SK-N-SH treated with all-trans-retinoic acid at 6 μM for 48 hours (cell line): ENCODE measurements around the gene LGI1.

Experiments used
- ATAC-seq: fragments of 200-7000 bp; cut with Tn5 transposase; 3 replicates; pipeline ENCODE4 v1.9.1; 2020; ENCODE audit warnings: mild to moderate bottlenecking, moderate library complexity
- ARNTL ChIP-seq: fragments of 450-650 bp; formaldehyde crosslinking; IDR thresholded peaks from 2 replicates; pipeline ENCODE4 v1.5.0; 2020; ENCODE audit warnings: low read depth, mild to moderate bottlenecking, moderate library complexity, borderline replicate concordance
- BACH2 ChIP-seq: fragments of 250-450 bp; sonication (Bioruptor Pico); IDR thresholded peaks from 2 replicates; pipeline ENCODE4 v1.9.0; 2021; ENCODE audit warnings: mild to moderate bottlenecking, borderline replicate concordance
- CSDC2 ChIP-seq: fragments of 250-450 bp; sonication (Bioruptor Pico); IDR thresholded peaks from 2 replicates; pipeline ENCODE4 v1.5.0; 2020; ENCODE audit warnings: mild to moderate bottlenecking, moderate library complexity
- ESRRG ChIP-seq: fragments of 250-450 bp; sonication (Bioruptor Pico); IDR thresholded peaks from 2 replicates; pipeline ENCODE4 v1.6.1; 2021; ENCODE audit warnings: mild to moderate bottlenecking
- GLIS3 ChIP-seq: fragments of 250-450 bp; sonication (Bioruptor Pico); IDR thresholded peaks from 2 replicates; pipeline ENCODE4 v1.5.0; 2020; ENCODE audit warnings: mild to moderate bottlenecking, moderate library complexity
- ISL1 ChIP-seq: fragments of 250-450 bp; sonication (Bioruptor Pico); IDR thresholded peaks from 2 replicates; pipeline ENCODE4 v2.1.2; 2022; ENCODE audit warnings: mild to moderate bottlenecking, moderate library complexity
- OSR1 ChIP-seq: fragments of 250-450 bp; sonication (Bioruptor Pico); IDR thresholded peaks from 2 replicates; pipeline ENCODE4 v1.8.0; 2022; ENCODE audit warnings: moderate library complexity, mild to moderate bottlenecking, inconsistent platforms
- PATZ1 ChIP-seq: fragments of 250-450 bp; sonication (Bioruptor Pico); IDR thresholded peaks from 2 replicates; pipeline ENCODE4 v1.8.0; 2020; ENCODE audit warnings: mild to moderate bottlenecking, moderate library complexity, borderline replicate concordance
- PPARA ChIP-seq: fragments of 250-450 bp; sonication (Bioruptor Pico); IDR thresholded peaks from 2 replicates; pipeline ENCODE4 v1.5.0; 2020; ENCODE audit warnings: mild to moderate bottlenecking, borderline replicate concordance
- RARB ChIP-seq: fragments of 250-450 bp; sonication (Bioruptor Pico); IDR thresholded peaks from 2 replicates; pipeline ENCODE4 v1.8.0; 2021; ENCODE audit warnings: mild to moderate bottlenecking, moderate library complexity
- SNAI2 ChIP-seq: fragments of 250-450 bp; sonication (Bioruptor Pico); IDR thresholded peaks from 2 replicates; pipeline ENCODE4 v1.5.0; 2020; ENCODE audit warnings: mild to moderate bottlenecking, moderate library complexity
- TCF4 ChIP-seq: fragments of 250-450 bp; sonication (Bioruptor Pico); IDR thresholded peaks from 2 replicates; pipeline ENCODE4 v1.8.0; 2021; ENCODE audit warnings: mild to moderate bottlenecking, moderate library complexity, borderline replicate concordance
- TOX ChIP-seq: fragments of 250-450 bp; sonication (Bioruptor Pico); IDR thresholded peaks from 2 replicates; pipeline ENCODE4 v1.8.0; 2021; ENCODE audit warnings: mild to moderate bottlenecking, moderate library complexity, borderline replicate concordance
- TSHZ2 ChIP-seq: fragments of 250-450 bp; sonication (Bioruptor Pico); IDR thresholded peaks from 2 replicates; pipeline ENCODE4 v1.5.0; 2020; ENCODE audit warnings: mild to moderate bottlenecking, moderate library complexity
- ZC3H10 ChIP-seq: fragments of 250-450 bp; sonication (Bioruptor Pico); IDR thresholded peaks from 2 replicates; pipeline ENCODE4 v1.5.1; 2021; ENCODE audit warnings: mild to moderate bottlenecking, moderate library complexity
- ZFP3 ChIP-seq: fragments of 250-450 bp; sonication (Bioruptor Pico); IDR thresholded peaks from 2 replicates; pipeline ENCODE4 v1.5.0; 2020; ENCODE audit warnings: mild to moderate bottlenecking, moderate library complexity
- ZFP30 ChIP-seq: fragments of 450-650 bp; formaldehyde crosslinking; IDR thresholded peaks from 2 replicates; pipeline ENCODE4 v1.5.0; 2022; ENCODE audit warnings: mild to moderate bottlenecking, moderate library complexity
- ZNF70 ChIP-seq: fragments of 450-650 bp; formaldehyde crosslinking; IDR thresholded peaks from 2 replicates; pipeline ENCODE4 v1.5.0; 2020; ENCODE audit warnings: mild to moderate bottlenecking, moderate library complexity
- ZNF8 ChIP-seq: fragments of 450-650 bp; formaldehyde crosslinking; IDR thresholded peaks from 2 replicates; pipeline ENCODE4 v1.5.0; 2020; ENCODE audit warnings: mild to moderate bottlenecking, moderate library complexity
- TF ChIP-seq, protein P1 (sequence below): fragments of 250-450 bp; sonication (Bioruptor Pico); IDR thresholded peaks from 2 replicates; pipeline ENCODE4 v1.5.1; 2020; ENCODE audit warnings: low read depth, mild to moderate bottlenecking, moderate library complexity
- TF ChIP-seq, protein P2 (sequence below): fragments of 250-450 bp; sonication (Bioruptor Pico); IDR thresholded peaks from 2 replicates; pipeline ENCODE4 v1.8.0; 2021; ENCODE audit warnings: low read depth, mild to moderate bottlenecking, moderate library complexity, borderline replicate concordance
- TF ChIP-seq, protein P3 (sequence below): fragments of 250-450 bp; sonication (Bioruptor Pico); IDR thresholded peaks from 2 replicates; pipeline ENCODE4 v1.5.1; 2021; ENCODE audit warnings: mild to moderate bottlenecking, moderate library complexity

Gene LGI1

GRCh38 chr10:93788413-93789208 lies 30.9 kb downstream of the LGI1 start:
- ATAC-seq: no peak
- TF ChIP-seq PPARA (CRISPR knock-in tag) (no peak), PATZ1 (CRISPR knock-in tag) (no peak), CSDC2 (CRISPR knock-in tag) (no peak), ZNF8 (no peak), OSR1 (CRISPR knock-in tag) (no peak), ESRRG (no peak), TSHZ2 (CRISPR knock-in tag) (no peak), ZFP3 (CRISPR knock-in tag) (no peak), SNAI2 (no peak), ZC3H10 (CRISPR knock-in tag) (no peak), ARNTL (CRISPR knock-in tag) (no peak), ZNF70 (CRISPR knock-in tag) (no peak), ZFP30 (CRISPR knock-in tag) (no peak), TCF4 (CRISPR knock-in tag) (no peak), BACH2 (CRISPR knock-in tag) (no peak), TOX (CRISPR knock-in tag) (no peak)
- TF ChIP-seq, protein P1, sequence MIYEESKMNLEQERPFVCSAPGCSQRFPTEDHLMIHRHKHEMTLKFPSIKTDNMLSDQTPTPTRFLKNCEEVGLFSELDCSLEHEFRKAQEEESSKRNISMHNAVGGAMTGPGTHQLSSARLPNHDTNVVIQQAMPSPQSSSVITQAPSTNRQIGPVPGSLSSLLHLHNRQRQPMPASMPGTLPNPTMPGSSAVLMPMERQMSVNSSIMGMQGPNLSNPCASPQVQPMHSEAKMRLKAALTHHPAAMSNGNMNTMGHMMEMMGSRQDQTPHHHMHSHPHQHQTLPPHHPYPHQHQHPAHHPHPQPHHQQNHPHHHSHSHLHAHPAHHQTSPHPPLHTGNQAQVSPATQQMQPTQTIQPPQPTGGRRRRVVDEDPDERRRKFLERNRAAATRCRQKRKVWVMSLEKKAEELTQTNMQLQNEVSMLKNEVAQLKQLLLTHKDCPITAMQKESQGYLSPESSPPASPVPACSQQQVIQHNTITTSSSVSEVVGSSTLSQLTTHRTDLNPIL (CRISPR knock-in tag): no peak
- TF ChIP-seq, protein P2, sequence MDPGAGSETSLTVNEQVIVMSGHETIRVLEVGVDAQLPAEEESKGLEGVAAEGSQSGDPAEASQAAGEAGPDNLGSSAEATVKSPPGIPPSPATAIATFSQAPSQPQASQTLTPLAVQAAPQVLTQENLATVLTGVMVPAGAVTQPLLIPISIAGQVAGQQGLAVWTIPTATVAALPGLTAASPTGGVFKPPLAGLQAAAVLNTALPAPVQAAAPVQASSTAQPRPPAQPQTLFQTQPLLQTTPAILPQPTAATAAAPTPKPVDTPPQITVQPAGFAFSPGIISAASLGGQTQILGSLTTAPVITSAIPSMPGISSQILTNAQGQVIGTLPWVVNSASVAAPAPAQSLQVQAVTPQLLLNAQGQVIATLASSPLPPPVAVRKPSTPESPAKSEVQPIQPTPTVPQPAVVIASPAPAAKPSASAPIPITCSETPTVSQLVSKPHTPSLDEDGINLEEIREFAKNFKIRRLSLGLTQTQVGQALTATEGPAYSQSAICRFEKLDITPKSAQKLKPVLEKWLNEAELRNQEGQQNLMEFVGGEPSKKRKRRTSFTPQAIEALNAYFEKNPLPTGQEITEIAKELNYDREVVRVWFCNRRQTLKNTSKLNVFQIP (CRISPR knock-in tag): no peak
- TF ChIP-seq, protein P3, sequence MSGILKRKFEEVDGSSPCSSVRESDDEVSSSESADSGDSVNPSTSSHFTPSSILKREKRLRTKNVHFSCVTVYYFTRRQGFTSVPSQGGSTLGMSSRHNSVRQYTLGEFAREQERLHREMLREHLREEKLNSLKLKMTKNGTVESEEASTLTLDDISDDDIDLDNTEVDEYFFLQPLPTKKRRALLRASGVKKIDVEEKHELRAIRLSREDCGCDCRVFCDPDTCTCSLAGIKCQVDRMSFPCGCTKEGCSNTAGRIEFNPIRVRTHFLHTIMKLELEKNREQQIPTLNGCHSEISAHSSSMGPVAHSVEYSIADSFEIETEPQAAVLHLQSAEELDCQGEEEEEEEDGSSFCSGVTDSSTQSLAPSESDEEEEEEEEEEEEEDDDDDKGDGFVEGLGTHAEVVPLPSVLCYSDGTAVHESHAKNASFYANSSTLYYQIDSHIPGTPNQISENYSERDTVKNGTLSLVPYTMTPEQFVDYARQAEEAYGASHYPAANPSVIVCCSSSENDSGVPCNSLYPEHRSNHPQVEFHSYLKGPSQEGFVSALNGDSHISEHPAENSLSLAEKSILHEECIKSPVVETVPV (CRISPR knock-in tag): no peak
- TF ChIP-seq, all 23 proteins: peak for 0

GRCh38 chr10:93790439-93790838 lies 32.7 kb downstream of the LGI1 start:
- ATAC-seq: no peak
- no peak for TF ChIP-seq ZFP3 (CRISPR knock-in tag)
- TF ChIP-seq PATZ1 (CRISPR knock-in tag): no peak
- no peak for TF ChIP-seq ZFP30 (CRISPR knock-in tag)
- TF ChIP-seq, protein P3 (CRISPR knock-in tag): no peak
- TF ChIP-seq RARB (CRISPR knock-in tag): no peak
- no peak for TF ChIP-seq GLIS3 (CRISPR knock-in tag)
- no peak for TF ChIP-seq ISL1 (CRISPR knock-in tag)
- no peak for TF ChIP-seq TOX (CRISPR knock-in tag)
- no peak for TF ChIP-seq TSHZ2 (CRISPR knock-in tag)
- no peak for TF ChIP-seq TCF4 (CRISPR knock-in tag)
